GM19463 (cell line): ENCODE results near the gene GAD1.

Experiments
- ATAC-seq: cut with Tn5 transposase; IDR thresholded peaks from one replicate; pipeline ENCODE4 v1.9.1; 2021; ENCODE audit warnings: mild to moderate bottlenecking, moderate library complexity; ENCODE audit not compliant: unreplicated experiment

GAD1 gene

DNA sequence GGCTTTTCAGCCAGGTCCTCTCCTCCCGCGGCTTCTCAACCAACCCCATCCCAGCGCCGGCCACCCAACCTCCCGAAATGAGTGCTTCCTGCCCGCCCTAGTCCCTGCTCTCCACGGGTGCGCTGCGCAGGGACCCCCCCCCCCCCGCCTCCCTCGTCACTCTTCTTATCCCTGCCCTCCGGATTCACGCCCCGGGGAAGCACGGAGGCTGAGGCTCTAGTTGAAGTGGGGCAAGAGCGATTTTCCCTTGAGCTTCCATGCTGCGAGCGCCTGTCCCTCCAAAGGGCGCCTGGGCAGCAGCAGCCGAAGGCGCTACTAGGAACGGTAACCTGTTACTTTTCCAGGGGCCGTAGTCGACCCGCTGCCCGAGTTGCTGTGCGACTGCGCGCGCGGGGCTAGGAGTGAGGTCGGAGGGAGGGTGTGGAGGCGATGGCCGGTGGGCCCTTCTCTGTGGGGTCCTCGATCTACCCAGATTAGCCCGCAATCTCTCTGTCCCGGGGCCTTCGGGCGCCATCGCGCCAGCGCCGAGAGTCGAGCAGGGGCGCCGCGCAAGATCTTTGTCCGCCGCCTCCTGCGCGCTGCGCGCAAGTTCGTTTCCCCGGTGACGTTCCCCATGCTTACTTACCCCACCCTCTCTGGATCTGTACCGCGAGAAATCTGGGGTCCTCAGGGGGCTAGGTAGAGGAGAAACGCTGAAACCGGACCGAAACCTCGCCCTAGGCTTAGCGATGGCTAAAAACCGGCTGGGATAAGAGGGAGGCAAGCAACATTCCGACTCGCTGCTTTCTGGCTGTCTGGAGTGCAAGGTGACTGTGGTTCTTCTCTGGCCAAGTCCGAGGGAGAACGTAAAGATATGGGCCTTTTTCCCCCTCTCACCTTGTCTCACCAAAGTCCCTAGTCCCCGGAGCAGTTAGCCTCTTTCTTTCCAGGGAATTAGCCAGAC, 677 bp downstream of the GAD1 start:
- peak; percentile 1 for ATAC-seq

DNA sequence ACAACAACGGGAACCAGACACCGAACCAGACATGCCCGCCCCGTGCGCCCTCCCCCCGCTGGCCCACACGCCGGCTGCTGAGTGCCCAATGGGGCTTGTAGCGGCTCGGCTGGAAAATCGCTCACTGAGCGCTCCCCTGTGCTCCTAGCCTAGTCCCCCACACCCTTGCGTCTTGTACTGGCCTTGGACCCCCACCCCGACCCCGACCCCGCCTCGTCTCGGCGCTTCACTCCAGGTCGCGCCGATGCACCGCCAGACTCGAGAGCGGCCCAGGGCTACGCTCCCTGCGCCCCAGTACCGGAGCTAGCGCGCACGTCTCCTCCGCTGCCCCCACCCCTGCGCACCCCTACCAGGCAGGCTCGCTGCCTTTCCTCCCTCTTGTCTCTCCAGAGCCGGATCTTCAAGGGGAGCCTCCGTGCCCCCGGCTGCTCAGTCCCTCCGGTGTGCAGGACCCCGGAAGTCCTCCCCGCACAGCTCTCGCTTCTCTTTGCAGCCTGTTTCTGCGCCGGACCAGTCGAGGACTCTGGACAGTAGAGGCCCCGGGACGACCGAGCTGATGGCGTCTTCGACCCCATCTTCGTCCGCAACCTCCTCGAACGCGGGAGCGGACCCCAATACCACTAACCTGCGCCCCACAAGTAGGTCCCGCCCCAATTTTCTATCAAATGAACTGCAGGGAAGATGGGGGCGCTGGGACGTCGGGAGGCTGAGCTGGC, 1.5 kb downstream of the GAD1 start:
- ATAC-seq = no peak

DNA sequence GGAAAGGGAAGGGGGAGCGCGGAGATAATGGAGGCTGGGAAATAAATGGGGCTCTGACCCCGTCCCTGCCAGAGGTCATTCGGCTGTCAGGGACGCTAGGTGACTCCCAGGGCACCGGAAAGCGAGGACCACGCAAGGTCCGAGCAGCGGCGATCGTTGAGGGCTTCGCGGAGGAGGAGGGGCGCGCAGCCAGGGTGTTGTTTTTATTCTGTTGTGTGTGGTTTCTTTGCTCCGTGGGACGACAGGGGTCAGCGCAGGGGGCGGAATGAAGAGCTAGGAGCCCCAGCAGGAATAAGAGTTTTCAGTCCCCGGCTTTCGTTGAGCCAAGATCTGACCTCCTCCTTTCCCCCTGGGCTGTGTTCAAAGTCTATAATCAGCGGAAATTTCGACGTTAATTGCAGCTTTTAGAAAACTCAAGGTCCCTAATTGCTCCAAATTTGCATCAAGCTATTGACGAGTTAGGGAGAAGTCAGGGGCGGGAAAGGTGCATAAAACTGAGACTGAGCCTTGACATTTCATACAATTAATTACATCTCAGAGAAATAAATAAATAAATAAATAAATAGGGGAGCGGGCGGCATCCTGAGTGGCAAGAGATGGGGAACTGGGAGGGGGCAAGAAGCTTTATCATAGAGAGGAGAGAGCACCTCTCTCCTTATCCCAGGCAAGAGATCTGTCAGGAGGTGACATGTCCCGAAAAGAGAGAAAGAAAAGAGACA, 2.2 kb downstream of the GAD1 start:
- ATAC-seq = no peak

DNA sequence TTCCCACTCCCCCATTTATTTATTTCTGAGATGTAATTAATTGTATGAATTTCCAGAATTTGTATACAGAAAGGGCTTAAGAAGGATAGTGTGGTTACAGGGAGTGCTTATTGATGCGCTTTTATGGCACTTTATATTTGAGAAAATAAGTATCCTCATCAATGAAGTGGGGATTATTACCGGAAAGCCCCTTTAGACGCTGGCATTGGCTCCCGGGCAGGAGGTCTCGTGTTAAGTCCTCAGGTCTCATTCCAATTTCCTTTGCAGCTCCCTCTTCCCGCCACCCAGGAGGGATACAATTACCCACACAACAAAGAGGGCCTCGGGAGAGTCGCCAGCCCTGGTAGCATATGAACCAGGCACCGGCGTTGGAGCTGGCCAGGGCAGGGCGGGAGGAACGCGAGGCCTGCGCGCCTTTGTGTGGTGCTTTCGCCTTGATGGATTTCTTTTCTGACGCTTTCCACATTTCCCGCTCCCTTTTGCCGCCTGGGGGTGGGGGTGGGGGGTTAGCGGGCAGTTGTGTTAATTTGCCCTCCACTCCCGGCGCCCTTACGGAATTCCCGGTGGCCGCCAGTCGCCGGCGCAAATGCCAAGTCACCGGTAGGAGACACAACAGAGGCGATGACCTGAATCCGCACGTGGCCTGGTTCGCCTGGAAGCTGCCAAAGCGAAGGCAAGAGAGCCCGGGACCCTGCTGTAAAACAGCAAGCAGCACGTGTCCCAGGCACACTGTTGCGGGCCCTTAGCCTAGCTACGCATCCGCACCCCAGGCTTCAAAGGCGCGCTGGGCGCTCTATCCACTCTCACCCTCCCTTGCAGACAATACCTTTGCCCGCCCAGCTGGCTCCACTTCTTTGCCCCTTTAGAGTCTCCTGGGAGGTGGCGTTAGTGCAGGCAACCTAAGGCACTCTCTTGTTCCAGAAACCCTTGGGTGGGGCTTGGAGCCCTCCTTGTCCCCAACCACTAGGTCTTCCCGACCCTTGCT, 3.3 kb downstream of the GAD1 start:
- no peak for ATAC-seq

DNA sequence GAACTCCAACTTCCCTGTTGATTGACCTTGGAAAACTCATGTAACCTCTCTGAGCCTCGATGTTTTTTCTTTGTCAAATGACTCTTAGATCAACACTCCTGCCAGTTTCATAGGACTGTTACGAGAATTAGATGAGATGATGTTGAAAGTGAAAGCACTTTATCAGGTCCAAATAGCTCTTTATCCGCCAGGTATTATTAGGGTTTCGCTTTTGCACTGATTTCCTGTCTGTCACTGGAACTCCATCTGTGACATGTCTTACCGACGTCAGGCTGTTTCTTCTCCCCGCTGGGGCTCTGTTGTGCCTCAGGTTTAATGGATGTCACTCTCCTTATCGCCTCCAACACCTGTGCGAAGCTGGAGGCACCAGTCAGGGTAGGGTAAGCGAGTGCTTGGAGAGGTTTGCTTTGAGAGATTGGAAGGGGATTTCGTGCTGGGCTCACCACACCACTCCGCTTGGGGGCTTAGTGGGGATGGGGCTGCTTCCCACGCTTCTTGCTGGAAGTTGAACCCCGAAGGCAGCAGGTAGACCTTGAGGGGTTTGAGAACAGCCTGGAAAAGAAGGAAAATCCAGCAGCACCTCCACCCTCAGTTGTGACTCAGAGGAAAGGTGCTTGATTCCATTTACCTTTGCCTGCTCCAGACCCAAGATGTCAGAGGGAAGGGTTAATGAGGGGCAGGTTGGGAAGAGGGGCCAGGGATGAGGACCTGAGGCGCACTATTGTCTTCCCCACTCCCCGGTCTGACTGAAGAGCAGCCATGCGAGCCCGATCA, 4.3 kb downstream of the GAD1 start:
- no peak for ATAC-seq

DNA sequence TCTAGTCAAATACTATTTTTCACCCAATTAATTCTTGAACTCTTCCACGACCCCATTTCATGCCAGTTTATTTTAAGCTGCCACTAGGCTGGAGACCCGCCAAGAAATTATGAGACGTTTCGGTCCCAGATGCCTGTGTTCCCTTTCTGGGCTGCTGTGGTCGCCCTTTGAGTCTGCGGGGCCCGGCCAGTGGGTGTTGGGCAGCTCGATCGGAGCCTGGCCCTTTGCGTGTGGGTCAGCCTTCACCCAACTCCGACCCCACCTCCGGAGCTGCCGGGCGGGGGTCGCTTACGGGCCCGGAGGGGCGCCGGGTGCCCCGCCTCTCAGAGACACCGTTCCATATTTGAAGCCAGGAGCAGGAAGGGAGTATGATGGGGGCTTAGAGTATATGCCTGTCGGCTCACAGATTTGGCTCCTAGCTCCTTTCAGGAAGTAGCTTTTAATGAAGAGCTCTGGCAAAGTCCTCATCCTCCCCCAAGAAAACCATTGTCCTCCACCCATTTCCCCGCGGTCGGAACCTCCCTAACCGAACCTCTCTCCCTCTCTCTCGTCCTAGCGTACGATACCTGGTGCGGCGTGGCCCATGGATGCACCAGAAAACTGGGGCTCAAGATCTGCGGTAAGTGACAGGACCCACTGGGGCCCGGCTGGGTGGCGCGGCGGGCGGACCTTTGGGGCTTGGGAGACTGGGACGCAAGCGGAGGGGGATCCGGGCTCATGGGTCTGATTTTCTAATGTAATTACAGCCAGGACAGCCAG, 5.0 kb downstream of the GAD1 start:
- ATAC-seq = no peak

DNA sequence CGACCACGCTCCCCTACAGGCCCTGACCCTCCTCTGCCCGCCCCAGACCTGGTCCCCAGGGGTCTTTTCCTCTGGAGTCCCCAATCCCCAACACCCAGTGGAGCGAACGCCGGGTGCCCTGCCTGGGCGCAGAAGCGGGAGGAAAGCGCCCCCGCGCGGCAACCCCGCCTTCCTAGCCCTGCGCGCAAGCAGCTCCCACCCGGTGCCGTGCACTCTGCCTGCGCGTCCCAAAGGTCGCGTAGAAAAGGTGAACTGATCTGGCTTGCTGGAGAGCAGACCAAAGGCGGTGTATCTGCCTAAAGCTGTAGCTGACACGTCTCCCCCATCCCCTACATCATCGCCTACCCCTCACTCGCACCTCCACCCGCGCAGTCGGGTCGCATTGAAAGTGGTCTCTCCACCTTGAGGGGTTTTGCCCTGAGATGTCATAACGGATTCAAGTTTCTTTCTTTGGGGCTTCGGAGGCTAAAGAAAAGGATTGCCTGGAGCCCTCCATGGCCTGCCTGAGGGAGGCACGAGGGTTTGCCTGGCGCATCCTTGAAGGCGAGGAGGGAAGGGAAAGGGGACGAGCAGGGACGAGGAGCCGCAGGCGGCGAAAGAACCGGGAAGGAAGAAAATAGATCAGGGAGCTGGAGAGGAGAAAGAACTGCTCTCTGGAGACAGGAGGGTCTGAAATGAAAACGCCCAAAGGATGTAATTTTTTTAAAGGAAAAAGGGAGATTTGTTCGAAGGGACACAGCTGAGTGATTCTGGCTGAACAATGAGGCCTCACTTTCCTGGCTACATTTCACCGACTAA, 5.8 kb downstream of the GAD1 start:
- ATAC-seq = no peak

DNA sequence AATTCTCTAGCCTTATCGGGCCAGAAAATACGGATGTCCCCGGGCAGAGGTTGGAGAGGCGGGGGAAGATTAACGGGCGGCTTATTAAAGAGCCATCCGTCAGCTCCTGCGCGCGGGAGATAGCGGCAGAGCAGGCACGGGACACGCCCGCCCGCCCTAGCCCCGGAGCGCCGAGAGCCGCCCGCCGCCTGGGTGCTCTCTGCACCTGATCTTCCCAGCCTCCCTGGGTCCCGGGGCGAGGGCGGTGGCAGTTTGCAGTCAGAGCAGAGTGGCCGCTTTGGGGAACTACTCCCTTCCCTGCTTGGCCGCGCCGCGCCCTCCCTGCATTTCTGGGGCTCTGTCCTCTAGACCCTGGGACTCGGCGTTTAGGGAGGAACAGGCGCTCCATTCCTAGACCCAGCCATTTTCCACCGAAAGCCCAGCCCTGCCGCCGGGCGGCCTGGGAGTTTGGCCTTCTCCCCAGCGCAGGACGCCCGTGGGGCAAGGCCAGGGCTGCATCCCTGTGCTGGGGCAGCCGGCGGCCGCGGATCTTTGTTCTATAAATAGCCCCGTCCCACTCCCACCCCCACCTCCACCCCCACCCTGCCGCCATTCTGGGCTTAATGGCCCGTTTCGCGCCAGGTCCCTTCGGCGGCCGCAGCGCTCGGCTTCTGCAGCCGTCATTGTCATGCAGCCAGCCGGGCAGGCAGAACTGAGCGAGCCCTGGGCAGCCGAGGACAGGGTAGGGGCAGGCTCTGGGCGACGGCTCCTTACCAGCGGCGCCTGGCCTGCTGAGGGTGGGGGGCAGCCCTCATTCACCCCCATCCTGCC, 6.6 kb downstream of the GAD1 start:
- no peak for ATAC-seq

DNA sequence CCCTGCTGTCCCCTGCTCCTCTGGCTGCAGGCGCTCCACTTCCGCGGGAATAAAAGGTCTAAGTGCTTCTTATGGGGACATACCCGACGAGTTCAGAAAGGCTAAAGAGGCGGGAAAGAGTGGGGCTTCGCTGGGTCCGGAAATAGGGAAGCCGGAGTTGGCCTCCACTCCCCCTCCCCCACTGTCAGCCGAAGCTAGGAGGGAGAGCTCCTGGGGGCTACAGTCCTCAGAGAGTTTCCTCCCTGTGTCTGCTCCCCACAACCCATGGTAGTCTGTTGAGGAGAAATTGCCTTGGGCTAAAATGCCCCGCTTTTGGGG, 7.2 kb downstream of the GAD1 start:
- ATAC-seq = no peak

DNA sequence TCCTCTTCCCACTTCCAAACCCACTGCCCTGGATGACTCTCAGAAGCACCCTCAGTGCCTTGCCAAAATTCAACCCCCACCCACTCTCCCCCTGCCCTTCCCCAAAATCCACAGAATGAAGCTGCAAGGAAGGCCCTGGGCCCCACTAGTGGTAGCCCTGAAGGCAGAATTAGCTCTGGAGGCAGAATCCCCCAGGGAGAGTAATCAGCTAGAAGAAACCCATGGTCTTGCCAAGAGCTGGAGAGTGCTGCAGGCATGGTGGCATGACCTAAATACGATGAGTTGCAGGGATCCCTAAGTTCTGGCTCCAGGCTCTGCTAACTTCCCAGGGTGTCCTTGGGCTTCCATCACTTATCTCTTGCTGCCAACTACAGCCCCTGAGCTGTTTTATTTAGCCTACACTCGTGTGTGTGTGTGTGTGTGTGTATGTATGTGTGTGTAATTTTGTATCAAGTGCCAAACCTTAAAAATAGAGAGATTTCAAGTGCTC, 7.9 kb downstream of the GAD1 start:
- ATAC-seq = no peak

DNA sequence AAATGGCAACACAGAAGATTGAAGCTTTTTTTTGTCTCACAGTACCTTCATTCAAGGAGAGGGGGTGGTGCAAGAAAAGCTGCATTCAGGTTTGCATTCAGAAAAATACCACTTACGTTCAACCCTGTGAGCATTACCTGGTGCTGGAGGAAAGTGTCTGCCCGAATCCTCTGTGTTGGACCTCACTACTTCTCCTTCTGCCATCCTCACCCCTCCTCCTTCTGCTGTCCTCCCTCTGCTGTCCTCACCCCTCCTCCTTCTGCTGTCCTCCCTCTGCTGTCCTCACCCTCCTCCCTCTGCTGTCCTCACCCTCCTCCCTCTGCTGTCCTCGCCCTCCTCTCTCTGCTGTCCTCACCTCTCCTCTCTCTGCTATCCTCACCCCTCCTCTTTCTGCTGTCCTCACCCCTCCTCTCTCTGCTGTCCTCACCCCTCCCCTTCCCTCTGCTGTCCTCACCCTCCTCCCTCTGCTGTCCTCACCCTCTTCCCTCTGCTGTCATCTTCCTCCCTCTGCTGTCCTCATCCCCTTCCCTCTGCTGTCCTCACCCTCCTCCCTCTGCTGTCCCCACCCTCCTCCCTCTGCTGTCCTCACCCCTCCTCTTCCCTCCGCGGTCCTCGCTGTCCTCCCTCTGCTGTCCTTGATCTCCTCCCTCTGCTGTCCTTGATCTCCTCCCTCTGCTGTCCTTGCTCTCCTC, 11.3 kb downstream of the GAD1 start:
- no peak for ATAC-seq

DNA sequence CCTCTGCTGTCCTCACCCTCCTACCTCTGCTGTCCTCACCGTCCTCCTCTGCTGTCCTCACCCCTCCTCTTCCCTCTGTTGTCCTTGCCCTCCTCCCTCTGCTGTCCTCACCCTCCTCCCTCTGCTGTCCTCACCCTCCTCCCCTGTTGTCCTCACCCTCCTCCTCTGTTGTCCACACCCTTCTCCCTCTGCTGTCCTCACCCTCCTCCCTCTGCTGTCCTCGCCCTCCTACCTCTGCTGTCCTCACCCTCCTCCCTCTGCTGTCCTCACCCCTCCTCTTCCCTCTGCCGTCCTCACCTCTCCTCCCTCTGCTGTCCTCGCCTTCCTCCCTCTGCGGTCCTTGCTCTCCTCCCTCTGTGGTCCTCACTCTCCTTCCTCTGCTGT, 11.8 kb downstream of the GAD1 start:
- no peak for ATAC-seq

DNA sequence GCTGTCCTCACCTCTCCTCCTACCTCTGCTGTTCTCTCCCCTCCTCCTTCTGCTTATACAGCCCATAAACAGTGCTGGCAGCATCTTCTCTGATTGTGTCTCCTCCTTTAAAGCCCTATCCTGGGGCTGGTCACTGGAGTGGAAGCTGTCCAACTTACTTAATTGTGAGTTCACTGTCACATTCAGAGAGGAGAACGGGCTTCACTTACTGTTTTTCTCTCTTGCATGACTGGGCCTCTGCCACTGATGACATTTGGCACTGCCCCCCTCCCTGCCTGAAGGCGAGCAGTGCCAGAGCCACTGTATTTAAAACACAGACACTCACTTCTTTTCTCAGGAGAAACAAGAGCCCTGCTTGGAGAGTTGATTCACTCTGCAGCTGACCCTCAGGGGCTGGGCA, 12.3 kb downstream of the GAD1 start:
- ATAC-seq = no peak

DNA sequence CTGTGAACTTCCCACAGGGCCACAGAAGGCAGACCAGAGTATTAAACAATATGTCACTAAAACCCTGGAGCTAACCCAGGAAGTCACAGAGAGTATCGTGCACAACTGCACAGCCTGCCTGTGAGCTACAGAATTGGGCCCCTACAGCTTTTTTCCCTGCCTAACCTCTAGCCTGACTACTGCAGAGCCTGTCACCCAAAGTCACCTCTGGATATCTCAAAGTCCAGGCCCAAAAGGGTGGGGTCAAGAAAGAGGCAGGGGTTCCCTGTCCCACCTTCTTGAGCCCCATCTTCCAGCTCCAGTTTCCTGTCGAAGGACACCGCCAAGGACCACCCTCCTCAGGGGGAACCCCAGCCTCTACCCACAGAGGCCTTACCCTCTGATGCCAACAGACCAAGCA, 13.5 kb downstream of the GAD1 start:
- no peak for ATAC-seq

DNA sequence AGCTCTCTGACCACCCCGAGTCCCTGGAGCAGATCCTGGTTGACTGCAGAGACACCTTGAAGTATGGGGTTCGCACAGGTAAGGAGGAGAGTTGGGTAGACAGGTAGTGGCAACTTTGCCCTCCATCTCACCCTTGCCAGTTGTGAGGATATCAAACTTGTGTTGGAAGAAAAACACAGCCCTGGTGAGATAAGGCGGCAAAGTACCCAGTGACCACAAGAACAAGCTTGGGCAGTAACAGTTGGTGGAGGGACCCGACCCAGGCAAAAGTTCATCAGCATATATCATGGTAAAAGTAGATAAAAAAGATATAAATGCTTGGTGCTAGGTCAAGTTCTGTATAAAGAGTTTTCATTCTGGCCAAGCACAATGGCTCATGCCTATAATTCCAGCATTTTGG, 14.4 kb downstream of the GAD1 start:
- no peak for ATAC-seq

DNA sequence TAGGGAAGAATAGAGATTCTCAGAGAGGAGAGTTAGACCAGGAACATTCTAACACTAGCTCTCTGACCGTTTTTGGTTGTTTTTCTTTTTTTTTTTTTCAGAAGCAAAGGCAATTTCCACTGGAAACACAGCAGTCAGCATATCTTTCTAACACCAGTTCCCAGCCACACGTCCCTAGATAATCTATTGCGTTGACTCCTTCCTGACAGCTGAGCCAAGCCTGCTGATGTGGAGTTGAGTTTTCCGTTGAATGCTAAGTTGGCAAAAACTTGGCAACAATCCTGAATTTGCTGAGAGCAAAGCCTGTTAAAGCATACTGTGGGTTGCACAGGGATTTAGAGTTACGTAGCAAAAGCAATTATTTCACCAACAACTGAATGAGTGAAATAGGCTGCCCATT, 19.3 kb downstream of the GAD1 start:
- no peak for ATAC-seq

DNA sequence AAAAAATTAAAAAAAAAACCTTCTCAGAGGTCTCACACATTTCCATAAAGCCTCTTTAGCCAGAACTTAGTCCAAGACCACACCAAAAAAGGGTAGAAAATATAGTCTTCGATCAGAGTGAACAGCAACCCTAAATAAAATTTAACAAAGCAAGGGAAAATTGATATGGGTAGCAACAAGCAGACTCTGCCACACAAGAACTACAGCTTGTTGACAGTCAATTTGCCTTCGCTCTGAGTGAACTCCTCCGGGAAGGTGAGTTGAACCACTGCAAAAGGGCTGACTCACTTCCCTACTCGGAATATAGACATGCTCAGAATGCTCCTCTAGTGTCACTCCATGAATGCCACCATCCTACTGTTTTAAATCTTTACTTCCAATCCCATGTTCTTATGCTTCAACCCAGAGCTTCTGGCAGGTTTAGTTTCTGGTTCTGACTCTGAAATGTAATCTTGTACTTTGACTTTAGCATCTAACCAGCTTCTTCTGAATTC, 24.1 kb downstream of the GAD1 start:
- ATAC-seq = no peak
